NCI-H526 (cell line): ENCODE measurements around the gene CRYL1.
A peak's percentile ranks its signal among the peaks of the same experiment; 100 is the strongest.

Experiments used
- DNase-seq, 2 experiments: peaks; one replicate each; lab custom pipeline; 2025; lab: John Stamatoyannopoulos, UW

CRYL1 gene

DNA sequence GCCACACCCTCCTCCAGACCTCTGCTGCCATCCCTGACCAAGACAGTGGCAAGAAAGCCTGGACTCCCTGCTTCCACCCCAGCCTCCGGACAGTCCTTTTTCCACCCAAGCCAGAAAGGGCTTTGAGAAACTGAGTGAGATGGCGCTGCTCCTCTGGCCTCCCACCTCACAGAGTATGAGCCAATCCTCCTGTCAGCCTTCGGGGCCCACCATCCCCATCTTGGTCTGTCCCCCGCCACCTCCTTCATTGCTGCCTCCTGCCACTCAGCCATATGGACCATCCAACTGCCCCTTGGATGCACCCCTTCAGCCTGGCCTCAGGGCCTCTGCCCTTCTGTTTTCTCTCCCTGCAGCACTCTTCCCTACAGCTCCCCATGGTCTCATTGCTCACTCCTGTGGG lies 125.7 kb downstream of the CRYL1 start:
- no peak for DNase-seq

DNA sequence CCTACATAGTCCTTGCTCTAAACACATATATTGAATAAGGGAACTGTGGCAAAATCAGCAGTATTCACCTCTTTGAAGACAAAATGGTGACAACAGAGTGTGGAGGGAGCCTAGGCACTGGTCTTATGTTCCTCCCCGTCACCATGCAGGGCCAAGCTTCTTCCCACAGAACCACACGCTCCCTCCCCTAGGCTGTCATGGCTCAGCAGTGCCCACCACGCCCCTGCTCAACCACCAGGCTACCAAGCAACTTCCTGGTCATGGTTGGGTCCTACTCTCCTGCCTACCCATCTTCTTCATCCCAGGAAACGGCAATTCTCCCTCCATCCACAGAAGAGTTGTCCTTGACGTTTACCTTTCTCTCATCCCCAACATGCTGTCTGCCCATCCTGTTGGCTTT lies 126.1 kb downstream of the CRYL1 start:
- no peak for DNase-seq

DNA sequence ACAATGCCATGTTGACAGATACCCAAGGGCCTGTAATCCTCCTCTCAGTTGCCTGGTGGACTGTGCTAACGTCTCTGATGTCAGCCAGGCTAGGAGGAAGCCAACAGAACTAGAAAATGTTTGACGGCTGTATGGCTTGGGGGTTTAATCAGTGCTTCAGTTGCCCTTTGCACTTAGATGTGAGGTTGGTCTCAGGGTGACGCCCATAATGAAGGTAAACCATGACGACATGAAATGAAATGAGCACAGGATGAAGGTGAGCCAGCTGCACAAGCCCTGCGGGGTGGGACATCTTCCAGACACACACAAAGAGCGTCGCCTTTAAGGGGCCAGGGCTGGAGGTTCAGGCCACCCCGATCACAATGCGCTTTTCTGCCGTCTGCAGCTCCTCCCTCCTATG lies 127.2 kb downstream of the CRYL1 start:
- DNase-seq = no peak

DNA sequence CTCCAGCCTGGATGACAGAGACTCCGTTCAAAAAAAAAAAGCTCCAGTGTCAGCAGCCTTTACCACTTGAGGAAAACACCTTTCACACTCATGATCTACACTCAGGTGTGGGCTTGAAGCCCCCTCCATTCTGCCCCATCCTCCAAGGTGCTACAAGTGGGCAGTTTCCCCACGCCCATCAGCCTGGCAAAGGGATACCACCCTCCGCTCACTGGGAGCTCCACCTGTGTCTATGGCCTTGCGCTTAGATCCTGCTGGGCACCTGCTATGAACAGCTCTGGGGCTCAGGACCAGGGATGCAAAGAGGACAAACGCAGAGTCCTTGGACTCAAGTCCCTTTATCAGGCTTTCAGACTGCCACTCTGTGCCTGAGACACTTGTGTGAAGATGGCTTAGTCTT lies 127.8 kb downstream of the CRYL1 start:
- DNase-seq = no peak

DNA sequence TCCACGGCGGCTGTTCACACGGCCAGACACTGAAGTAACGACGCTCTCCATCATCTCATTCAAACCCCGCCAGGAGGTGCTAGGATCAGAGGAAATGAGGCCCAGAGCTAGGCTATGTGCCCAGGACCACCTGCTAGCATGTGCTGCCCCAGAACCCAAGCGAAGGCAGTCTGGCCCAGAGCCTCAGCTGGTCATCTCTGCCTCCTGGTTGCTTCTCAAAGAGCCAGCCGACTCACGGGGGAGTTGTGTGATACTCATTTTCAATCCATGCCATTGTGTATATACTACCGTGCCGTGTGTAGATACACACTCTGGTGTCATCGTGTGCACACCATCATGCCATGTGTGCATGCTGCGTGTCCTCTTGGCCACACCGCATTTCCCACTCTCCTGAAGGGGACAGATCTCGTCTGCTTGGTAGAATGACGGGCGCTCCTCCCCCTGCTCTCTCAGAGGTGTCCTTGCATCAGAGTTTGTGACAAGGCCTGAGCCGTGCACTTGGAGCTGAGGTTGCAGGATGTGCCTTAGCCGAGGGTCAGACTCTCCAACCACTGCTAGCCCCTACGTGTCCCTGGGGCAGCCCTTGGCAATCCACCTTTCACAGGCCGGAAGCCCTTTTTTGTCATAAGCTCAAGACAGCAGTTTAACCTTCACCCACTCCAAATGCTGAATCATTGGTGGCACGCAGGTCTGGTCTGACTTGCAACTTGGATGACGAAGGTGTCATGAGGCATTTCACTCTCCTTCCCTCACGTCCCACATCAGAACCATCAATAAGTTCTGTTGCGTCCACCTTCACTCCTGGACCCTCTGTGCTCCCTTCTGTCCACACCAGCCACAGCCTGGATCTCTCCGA lies 130.4 kb downstream of the CRYL1 start:
- no peak for DNase-seq

DNA sequence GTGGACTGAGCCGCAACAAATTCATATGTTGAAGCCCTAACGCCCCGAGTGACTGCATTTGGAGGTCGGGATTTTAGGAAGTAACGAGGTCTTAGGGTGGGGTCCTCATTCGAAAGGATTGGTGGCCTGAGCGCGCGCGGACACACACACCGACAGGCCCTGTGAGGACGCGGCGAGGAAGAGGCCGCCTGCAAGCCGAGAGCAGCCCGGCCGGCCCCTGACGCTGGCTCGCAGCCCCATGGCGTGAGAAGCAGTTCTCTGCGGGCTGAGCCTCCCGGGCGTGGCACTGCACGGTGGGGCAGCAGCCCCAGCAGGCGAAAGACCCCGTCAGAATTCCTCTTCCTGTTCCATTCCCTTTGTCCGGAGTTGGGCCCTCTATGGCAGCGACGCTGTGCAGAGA lies 131.2 kb downstream of the CRYL1 start:
- no peak for DNase-seq

DNA sequence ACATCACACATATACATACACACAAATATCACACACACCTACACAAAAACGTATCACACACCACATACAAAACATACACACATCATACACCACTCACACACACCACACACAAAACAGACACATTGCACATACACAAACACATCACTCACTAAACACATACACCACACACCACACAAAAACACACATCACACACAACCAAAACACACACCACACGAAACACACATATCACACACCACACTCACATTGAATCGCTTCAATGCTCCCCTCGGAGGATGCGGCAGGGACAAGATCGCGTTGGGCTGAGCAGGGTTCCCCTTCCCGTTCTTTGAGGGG lies 131.5 kb downstream of the CRYL1 start:
- DNase-seq = no peak

DNA sequence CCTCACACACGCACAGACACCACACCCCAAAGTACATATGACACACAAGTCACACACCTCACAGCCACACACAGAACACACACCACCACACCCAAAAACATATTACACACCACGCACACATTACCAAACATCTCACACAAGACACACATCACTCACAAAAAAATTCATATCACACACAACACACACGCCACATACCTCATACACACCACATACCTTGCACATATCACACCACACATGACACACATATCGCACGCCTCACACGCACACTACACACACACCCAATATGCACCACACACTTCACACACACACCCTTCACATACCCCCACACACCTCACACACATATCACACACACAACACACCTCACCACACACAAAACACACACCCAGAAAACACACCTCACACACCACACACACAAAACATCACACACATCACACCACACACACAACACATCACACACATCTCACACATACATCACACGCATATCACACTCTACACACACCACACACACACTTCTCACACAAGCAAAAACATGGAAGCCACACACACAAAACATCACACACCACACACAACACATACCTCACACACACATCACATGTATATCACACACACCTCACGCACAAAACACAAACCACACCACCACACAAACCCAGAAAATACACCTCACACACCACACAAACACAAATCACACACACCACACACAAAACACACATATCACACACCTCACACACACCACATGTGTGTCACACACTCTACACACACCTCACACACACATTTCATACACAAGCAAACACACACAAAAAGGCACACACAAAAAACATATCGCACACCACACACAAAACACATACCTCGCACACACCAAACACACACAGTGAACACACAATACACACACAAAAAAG lies 132.1 kb downstream of the CRYL1 start:
- DNase-seq = no peak

DNA sequence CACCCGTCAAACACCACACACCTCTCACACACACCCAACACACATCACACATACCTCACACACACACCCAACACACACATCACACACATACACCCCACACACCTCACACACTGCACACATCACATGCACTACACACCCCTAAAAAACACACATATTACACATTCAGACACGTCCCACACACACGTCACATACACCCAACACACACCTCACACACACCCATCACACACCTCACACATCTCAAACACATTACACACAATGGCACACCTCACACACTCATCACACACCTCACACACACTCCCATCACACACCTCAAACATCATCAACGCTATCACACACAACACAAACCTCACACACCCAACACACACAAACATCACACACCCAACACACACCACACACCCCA lies 133.1 kb downstream of the CRYL1 start:
- no peak for DNase-seq

DNA sequence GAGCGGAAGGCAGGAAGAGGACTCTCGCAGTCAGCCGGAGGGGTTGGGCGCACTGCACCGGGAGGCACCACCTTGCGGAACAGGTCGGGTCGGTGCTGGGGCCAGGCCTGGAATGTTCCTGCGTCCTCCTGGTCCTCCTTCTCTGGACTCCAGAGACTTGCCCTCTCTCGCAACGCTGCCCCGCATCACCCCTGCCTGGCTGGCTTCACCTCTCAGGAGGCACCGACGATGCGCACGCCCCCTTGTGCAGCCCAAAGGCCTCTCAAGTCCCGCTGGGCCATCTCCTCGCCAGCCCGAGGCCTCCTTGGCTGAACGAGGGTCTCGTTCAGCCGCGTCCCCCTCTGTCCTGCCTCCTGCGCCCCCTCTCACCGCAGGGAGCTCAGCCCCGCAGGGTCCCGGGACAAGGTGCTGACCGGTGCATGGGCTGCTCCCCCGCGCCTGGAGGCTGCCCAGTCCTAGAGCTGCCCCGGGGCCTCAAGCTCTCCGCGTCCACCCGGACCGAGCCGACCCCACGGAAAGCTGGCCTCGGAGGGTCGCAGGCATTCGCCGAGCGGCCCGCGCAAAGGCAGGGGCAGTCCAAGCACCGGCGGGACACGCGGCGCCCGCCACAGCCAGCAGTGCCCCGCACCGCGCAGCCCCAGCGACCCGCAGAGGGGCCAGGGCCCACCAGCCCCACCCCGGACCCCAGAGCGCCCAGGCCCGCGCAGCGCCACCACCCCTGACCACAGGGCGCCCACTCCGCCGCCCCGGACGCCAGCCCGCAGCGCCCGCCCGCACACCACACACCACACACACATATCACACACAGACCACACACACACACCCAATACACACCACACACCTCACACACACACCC lies 133.8 kb downstream of the CRYL1 start:
- DNase-seq = peak in 1 of 2 experiments; percentile 39

DNA sequence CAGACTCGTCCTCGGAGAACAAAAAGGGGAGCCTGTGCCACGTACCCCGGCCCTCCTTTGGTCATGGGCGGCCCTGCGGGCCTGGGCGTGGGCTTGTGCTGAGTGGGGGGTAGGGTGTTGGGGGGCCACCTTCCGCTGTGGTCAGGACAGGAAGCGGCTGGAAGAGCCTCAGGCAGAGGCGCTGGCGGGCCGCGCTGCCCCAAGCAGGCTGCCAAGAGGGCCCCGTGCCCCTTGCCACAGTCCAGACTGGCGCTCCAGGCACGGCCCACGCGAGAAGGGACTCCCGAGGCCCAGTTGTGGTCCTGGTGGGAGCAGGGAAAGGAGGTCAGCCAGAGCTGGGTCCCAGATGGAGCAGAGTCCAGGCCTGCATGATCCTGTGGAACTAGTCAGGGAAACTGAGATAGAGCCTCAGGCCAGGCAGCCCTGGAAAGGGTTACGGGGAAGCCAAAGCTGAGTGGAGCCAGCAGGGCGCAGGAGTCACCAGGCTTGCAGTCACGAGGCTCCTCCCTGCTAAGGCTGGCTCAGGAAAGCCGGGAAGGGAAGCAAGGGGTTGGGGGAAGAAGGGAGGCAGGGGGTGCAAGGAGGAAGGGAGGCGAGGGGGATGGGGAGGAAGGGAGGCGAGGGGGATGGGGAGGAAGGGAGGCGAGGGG lies 135.0 kb downstream of the CRYL1 start:
- DNase-seq = no peak

DNA sequence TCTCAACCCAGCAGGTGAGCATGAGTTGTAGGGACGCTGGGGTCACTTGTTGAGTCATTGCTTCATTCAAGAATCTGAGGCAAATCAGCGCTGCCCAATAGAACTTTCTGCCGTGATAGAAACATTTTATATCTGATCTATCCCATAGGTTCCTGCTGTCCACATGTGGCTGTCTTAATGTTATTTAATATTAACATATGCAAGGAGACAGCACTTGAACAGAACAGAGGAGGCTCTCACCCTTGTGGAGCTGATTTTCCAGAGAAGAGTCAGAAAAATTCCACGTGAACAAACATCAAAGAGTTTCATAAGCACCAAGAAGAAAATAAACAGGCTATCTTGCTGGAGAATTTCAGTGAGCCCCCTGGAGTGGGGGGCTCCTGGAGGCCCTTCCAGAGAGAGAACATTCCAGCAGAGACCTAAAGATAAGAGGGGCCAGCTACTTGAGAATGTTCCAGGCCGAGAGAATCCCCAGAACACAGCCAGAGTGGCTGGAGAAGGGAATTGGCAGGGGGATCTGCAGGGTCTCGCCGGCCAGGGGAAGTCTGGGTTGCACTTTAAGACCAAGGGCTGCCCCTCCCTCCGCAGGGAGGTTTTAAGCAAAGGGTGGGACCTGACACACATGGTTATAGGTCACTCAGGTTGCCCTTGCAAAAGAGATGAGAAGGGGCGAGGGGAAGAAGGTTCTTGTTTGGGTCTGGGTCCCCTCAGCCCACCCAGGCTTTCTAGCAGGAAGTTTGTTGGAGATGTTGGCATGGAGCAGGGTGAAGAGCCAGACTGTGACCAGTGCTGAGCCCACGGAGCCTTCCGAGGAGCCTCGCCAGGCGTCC lies 135.7 kb downstream of the CRYL1 start:
- no peak for DNase-seq

DNA sequence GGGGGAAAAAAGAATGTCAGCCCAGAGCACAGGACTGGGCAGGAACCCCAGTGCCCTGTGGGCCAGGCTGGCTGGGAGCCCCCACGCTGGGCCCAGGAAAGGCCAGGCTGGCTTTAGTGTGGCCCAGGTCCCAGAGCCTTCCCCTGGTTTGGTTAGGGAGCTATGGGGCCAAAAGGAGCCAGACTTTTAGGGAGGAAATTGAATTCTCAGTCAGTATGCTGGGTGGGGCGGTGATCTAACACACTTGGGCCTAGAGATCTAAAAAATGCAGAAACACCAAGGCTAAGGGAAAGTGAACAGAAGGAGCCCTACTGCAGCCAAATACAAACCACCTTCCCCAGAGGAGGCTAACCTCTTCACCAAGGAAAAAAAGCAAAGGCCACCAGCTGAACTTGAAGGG lies 137.5 kb downstream of the CRYL1 start:
- DNase-seq = no peak

DNA sequence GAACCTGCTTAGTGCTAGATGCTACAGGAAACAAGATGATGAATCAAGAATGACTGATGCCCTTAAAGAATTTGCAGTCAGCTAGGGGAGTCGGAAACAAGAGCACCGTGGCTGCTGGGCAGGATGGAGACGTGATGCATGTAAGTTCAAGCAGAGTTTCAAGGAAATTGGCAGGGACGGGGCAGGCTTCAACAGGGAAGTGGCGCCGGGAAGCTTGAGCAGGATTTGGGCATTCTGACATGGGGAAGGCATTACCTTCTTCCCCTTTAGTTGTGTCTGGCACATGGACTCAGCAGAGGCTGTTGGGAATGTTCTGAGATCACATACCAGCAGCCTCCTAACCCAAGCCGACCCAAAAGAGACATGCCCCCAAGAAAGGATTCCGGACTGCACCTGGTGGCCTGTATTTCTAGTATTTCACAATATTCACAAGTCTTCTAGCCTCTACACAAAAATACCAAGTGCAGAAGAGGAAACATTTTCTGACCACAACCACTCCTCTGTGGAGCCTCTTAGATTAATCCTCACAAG lies 138.2 kb downstream of the CRYL1 start:
- no peak for DNase-seq

DNA sequence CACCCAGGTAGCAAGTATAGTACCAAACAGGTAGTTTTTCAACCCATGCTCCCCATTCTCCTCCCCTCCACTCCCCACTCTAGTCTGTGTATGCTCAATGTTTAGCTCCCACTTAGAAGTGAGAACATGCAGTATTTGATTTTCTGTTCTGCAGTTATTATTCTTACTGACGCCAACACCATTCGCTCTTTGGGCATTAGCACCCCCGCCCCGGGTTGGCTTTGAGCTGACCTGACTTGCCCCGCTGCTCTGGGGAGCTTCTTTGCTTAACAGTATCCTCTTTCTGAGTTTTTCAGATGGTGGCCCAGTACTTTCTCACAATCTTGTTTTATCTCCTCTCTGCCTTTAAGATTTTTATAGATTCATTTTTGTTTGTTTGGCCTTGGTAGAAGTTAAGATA lies 138.7 kb downstream of the CRYL1 start:
- no peak for DNase-seq

DNA sequence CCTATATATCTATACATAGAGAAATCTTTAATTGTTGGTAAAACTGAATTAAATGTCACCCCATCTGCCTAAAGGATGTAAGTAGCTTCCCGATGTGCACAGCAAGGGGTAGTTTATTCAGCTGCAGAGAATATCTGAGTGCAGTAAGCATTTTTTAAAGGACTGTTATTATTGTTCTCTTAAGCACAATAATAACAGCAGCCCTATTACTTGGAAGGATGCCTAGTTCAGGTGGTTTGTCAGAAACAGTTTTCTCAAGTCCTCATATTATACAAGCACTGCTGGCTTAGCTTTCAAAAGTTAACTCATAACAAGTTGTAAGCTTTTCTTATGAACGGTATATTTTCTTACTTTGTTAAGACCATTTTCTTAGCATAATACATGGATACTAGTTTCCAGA lies 142.6 kb downstream of the CRYL1 start:
- no peak for DNase-seq

DNA sequence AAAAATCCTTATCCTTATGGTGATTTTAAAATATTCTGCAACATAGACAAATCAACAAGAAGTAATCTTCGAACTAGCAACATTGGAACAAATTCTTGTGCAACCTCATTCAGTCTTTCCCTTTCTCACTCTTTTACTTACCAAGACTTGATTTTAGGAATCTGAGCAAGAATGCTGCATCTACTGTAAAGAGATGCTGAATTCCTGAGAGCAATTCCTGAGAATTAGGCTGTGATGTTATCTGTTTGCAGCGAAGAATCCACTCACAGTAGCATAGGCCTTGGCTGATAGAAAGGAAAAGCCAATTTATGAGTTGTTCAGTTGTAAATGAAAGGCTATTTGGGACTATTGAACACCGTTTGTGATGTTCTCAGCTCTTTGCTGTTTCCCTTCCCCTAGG lies 144.3 kb downstream of the CRYL1 start:
- DNase-seq = no peak

DNA sequence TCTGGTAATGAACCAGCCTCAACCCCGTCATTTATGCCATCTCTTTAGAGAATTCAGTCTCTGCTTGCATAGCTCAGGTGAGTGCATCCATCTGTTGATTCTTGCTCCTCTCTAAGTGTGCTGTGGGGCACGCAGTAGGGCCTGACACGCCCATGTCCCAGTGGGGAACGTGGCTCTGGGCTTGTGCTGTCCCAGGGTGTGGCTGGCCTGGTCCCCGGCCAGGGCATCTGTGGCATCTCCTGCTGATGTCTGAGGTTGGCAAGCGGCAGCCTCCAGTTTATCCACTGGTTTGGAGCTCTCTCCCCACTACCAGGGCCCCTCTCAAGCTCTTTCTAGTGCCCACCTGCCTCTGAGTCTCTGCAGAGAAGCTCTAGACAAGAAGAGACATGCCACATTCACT lies 146.9 kb downstream of the CRYL1 start:
- no peak for DNase-seq

DNA sequence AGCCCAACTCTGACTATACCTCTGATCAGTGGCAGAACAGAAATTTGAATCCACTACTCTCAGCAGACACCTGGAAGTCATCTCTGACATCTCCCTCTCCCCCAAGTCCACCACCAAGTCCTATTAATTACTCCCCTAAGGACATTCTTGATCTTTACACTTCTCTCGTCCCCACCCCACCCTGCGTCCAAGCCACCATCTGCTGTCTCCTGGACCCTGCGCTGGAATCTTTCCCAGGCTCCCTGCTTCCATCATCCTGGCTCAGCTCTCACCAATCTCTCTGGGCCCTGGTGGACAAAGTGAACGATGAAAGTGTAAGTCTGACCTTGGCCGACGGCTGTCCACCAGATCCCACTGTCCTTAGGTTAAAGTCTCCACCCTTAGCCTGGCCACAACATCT lies 147.9 kb downstream of the CRYL1 start:
- DNase-seq = no peak

DNA sequence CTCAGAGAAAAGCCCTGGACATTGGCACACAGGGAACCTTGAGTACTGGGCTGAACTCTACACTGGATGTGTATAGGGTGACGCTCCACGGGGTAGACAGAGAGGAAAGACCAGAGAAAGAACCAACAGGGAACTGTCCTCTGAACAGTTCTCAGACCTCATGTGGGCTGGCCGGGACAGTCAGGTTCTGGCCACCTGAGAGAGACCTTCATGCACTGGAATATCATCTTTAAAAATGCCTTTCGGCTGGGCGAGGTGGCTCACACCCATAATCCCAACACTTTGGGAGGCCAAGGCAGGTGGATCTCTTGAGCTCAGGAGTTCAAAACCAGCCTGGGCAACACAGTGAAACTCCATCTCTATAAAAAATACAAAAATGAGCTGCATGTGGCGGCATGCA lies 149.8 kb downstream of the CRYL1 start:
- DNase-seq = no peak

DNA sequence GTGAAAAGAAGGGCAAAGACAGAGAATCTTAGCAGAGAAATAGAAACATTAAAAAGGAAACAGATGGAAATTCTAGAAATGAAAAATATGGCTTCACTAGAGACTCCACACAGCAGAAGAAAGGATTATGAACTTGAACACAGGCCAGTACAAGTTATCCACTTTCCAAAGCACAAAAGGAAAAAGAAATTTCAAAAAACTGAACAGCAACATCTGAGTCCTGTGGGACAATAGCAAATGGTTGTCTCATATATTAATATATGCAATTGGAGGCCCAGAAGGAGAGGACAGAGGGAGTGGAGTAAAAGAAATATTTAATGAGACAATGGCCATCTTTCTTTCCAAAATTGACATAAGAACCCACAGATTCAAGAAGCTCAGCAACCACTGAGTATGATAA lies 151.8 kb downstream of the CRYL1 start:
- no peak for DNase-seq
